H1 (cell line): ENCODE results near the gene ANKRD60. TPM values are rescaled to one million over a fixed set of nuclear protein-coding genes. Genes with fewer than 3 reads are reported as not detected.
A peak's percentile ranks its signal among the peaks of the same experiment; 100 is the strongest.

ENCODE experiments used
- CTCF ChIA-PET: fragments of 300-600 bp; sonication (Branson Sonifier 250); formaldehyde crosslinking; loops from one replicate; lab custom pipeline; 2021; ENCODE audit not compliant: partially characterized antibody; lab: Charles Lee
- POLR2A ChIA-PET: fragments of 300-600 bp; sonication (Branson Sonifier 250); formaldehyde crosslinking; loops from one replicate; lab custom pipeline; 2021; ENCODE audit warnings: inconsistent platforms; ENCODE audit not compliant: partially characterized antibody; lab: Charles Lee
- DNase-seq, 2 experiments: peaks; one replicate each; pipeline versions ENCODE4 v3.0.0 to v3.0.0-alpha.2; 2010 to 2022; ENCODE audit warnings: low spot score in 2 of 2, low read depth in 1 of 2, mixed read lengths in 1 of 2
- FAIRE-seq: peaks from 2 replicates; lab custom pipeline; 2011; peaks lifted over from hg19 to GRCh38; lab: Jason Lieb, UNC
- H2AFZ ChIP-seq: 2 replicates; pipeline ENCODE4 v1.8.1; 2012; ENCODE audit warnings: low read length, inconsistent platforms
- H2AK5ac ChIP-seq: 2 replicates; pipeline ENCODE4 v1.6.1; 2013; ENCODE audit warnings: low read depth, low read length
- H2BK120ac ChIP-seq: replicated peaks from 2 replicates; pipeline ENCODE3; 2013; ENCODE audit warnings: low read depth, low read length, inconsistent platforms
- H2BK12ac ChIP-seq: 2 replicates; pipeline ENCODE4 v1.6.1; 2013; ENCODE audit warnings: low read depth, low read length
- H2BK15ac ChIP-seq: 2 replicates; pipeline ENCODE4 v1.6.1; 2013; ENCODE audit warnings: low read length
- H2BK20ac ChIP-seq: 2 replicates; pipeline ENCODE4 v1.6.1; 2013; ENCODE audit warnings: low read length
- H2BK5ac ChIP-seq: 2 replicates; pipeline ENCODE4 v1.6.1; 2013; ENCODE audit warnings: low read depth, low read length
- H3K14ac ChIP-seq: 2 replicates; pipeline ENCODE4 v1.6.1; 2013; ENCODE audit warnings: inconsistent platforms; ENCODE audit not compliant: insufficient read length
- H3K18ac ChIP-seq: 2 replicates; pipeline ENCODE4 v1.6.1; 2013; ENCODE audit warnings: low read length; ENCODE audit errors: extremely low read depth
- H3K23ac ChIP-seq: 2 replicates; pipeline ENCODE4 v1.6.1; 2013; ENCODE audit warnings: inconsistent platforms; ENCODE audit not compliant: insufficient read length
- H3K23me2 ChIP-seq: 2 replicates; pipeline ENCODE4 v1.6.1; 2013; ENCODE audit warnings: low read depth, low read length
- H3K27ac ChIP-seq: 2 replicates; pipeline ENCODE4 v1.6.1; 2011; ENCODE audit warnings: low read depth, low read length, inconsistent platforms
- H3K27me3 ChIP-seq, 4 experiments: replicated peaks in 1 of 4; 1 replicate in 1 of 4; 2 replicates in 3 of 4; pipeline versions ENCODE4 v1.6.1 to v1.8.1; 2011 to 2013; ENCODE audit warnings: low read length in 3 of 4, mild to moderate bottlenecking in 3 of 4, inconsistent platforms in 2 of 4, mixed read lengths in 2 of 4, moderate library complexity in 1 of 4; ENCODE audit not compliant: control insufficient read depth in 3 of 4, insufficient read depth in 3 of 4; ENCODE audit errors: extremely low read depth in 1 of 4
- H3K36me3 ChIP-seq, 4 experiments: 2 replicates each; pipeline versions ENCODE4 v1.6.1 to v1.8.1; 2011 to 2013; ENCODE audit warnings: mild to moderate bottlenecking in 4 of 4, low read length in 3 of 4, moderate library complexity in 2 of 4, control low read depth in 1 of 4, inconsistent platforms in 1 of 4; ENCODE audit not compliant: insufficient read depth in 4 of 4, control insufficient read depth in 2 of 4
- H3K4ac ChIP-seq: replicated peaks from 2 replicates; pipeline ENCODE3; 2013; ENCODE audit warnings: low read length, low read depth, mixed read lengths, inconsistent platforms; ENCODE audit not compliant: insufficient read length
- H3K4me1 ChIP-seq, 4 experiments: replicated peaks in 1 of 4; 1 replicate in 1 of 4; 2 replicates in 3 of 4; pipeline versions ENCODE4 v1.6.1 to v1.8.1; 2011 to 2013; ENCODE audit warnings: low read length in 3 of 4, inconsistent platforms in 2 of 4, mixed read lengths in 1 of 4; ENCODE audit not compliant: insufficient read depth in 4 of 4, control insufficient read depth in 3 of 4
- H3K4me2 ChIP-seq, 2 experiments: 2 replicates each; pipeline versions ENCODE4 v1.6.1 to v1.8.1; 2011 to 2013; ENCODE audit warnings: low read depth in 2 of 2, low read length in 2 of 2, control low read depth in 1 of 2, inconsistent platforms in 1 of 2, mild to moderate bottlenecking in 1 of 2; ENCODE audit not compliant: insufficient read depth in 1 of 2
- H3K4me3 ChIP-seq, 4 experiments: fragments of 200-600, 300-600 bp in 1 of 4; sonication (generic), shearing (Covaris generic), sonication (Bioruptor Twin) in 1 of 4; 2 replicates each; pipeline versions ENCODE4 v1.5.1 to v1.8.1; 2011 to 2016; ENCODE audit warnings: low read length in 4 of 4, low read depth in 3 of 4, control low read depth in 2 of 4, inconsistent platforms in 2 of 4, mild to moderate bottlenecking in 2 of 4, mixed read lengths in 1 of 4, moderate library complexity in 1 of 4; ENCODE audit not compliant: insufficient read depth in 2 of 4; ENCODE audit errors: extremely low read depth in 1 of 4
- H3K56ac ChIP-seq: replicated peaks from 2 replicates; pipeline ENCODE3; 2013; ENCODE audit warnings: low read depth, mild to moderate bottlenecking, mixed read lengths, low read length, inconsistent platforms; ENCODE audit not compliant: insufficient read length
- H3K79me1 ChIP-seq: 2 replicates; pipeline ENCODE4 v1.6.1; 2013; ENCODE audit warnings: low read depth, low read length, control low read depth
- H3K79me2 ChIP-seq, 2 experiments: 2 replicates each; pipeline versions ENCODE4 v1.6.1 to v1.8.1; 2012 to 2013; ENCODE audit warnings: low read length in 2 of 2, mild to moderate bottlenecking in 2 of 2, inconsistent platforms in 1 of 2; ENCODE audit not compliant: insufficient read depth in 2 of 2, control insufficient read depth in 1 of 2
- H3K9ac ChIP-seq, 4 experiments: replicated peaks in 1 of 4; 1 replicate in 1 of 4; 2 replicates in 3 of 4; pipeline versions ENCODE4 v1.6.1 to v1.8.1; 2011 to 2013; ENCODE audit warnings: low read depth in 3 of 4, low read length in 3 of 4, control low read depth in 2 of 4, mild to moderate bottlenecking in 2 of 4, moderate library complexity in 2 of 4, inconsistent platforms in 1 of 4; ENCODE audit errors: extremely low read depth in 1 of 4
- H3K9me3 ChIP-seq, 2 experiments: 2 replicates each; pipeline versions ENCODE4 v1.6.1 to v1.8.1; 2012 to 2013; ENCODE audit warnings: mild to moderate bottlenecking in 2 of 2, moderate library complexity in 2 of 2, control low read depth in 1 of 2, inconsistent platforms in 1 of 2, low read depth in 1 of 2, low read length in 1 of 2, mixed read lengths in 1 of 2; ENCODE audit not compliant: insufficient read depth in 2 of 2
- H4K20me1 ChIP-seq, 2 experiments: replicated peaks in 1 of 2; 2 replicates each; pipeline versions ENCODE3 to v1.8.1; 2011 to 2013; ENCODE audit warnings: inconsistent platforms in 2 of 2, low read length in 2 of 2, mild to moderate bottlenecking in 1 of 2; ENCODE audit not compliant: insufficient read depth in 2 of 2, control insufficient read depth in 1 of 2
- H4K5ac ChIP-seq: 2 replicates; pipeline ENCODE4 v1.6.1; 2013; ENCODE audit warnings: low read length, low read depth, mixed read lengths, inconsistent platforms; ENCODE audit not compliant: insufficient read length
- H4K8ac ChIP-seq: 2 replicates; pipeline ENCODE4 v1.8.0; 2013; ENCODE audit warnings: mild to moderate bottlenecking, moderate library complexity, low read length, inconsistent platforms; ENCODE audit not compliant: insufficient read depth; ENCODE audit errors: extremely low read depth
- H4K91ac ChIP-seq: replicated peaks from 2 replicates; pipeline ENCODE3; 2013; ENCODE audit warnings: low read length, mixed read lengths, inconsistent platforms; ENCODE audit not compliant: insufficient read length
- CBX5 ChIP-seq: fragments of 300-800, 300-1000 bp; sonication (generic); IDR thresholded peaks from 2 replicates; pipeline ENCODE4 v1.7.1; 2016; ENCODE audit warnings: antibody characterized with exemption, low read length, low read depth
- CTBP2 ChIP-seq: IDR thresholded peaks from 2 replicates; pipeline ENCODE4 v1.7.0; 2011; ENCODE audit warnings: borderline replicate concordance, mild to moderate bottlenecking, moderate library complexity, mixed read lengths, low read length; ENCODE audit not compliant: insufficient read depth, insufficient read length
- EGR1 ChIP-seq: IDR thresholded peaks from 2 replicates; pipeline ENCODE4 v1.6.1; 2011; ENCODE audit warnings: low read depth, low read length, borderline replicate concordance
- EP300 ChIP-seq, 2 experiments: IDR thresholded peaks; 1 replicate in 1 of 2; 2 replicates in 1 of 2; pipeline ENCODE4 v1.6.1; 2011 to 2012; ENCODE audit warnings: low read depth in 2 of 2, low read length in 2 of 2, mild to moderate bottlenecking in 2 of 2, borderline replicate concordance in 1 of 2, inconsistent platforms in 1 of 2, moderate library complexity in 1 of 2
- EZH2 ChIP-seq: fragments of 200-600 bp; sonication (generic); IDR thresholded peaks from 2 replicates; pipeline ENCODE4 v1.7.1; 2012; ENCODE audit warnings: low read depth, mild to moderate bottlenecking, moderate library complexity, low read length, inconsistent platforms; ENCODE audit not compliant: severe bottlenecking
- GABPA ChIP-seq: IDR thresholded peaks from 2 replicates; pipeline ENCODE4 v1.6.1; 2011; ENCODE audit warnings: mild to moderate bottlenecking, low read length, moderate library complexity, borderline replicate concordance; ENCODE audit not compliant: insufficient read depth
- KDM1A ChIP-seq: fragments of 200-600, 300-600 bp; sonication (generic); IDR thresholded peaks from 2 replicates; pipeline ENCODE4 v1.7.1; 2016; ENCODE audit warnings: mild to moderate bottlenecking, low read length, borderline replicate concordance
- KDM4A ChIP-seq: IDR thresholded peaks from one replicate; pipeline ENCODE4 v1.7.1; 2012; ENCODE audit warnings: low read depth, mild to moderate bottlenecking, moderate library complexity, low read length, inconsistent platforms; ENCODE audit not compliant: severe bottlenecking
- KDM5A ChIP-seq: fragments of 200-600 bp; IDR thresholded peaks from 2 replicates; pipeline ENCODE4 v1.7.1; 2012; ENCODE audit warnings: mild to moderate bottlenecking, low read length, inconsistent platforms, mixed read lengths
- NANOG ChIP-seq: IDR thresholded peaks from 2 replicates; pipeline ENCODE4 v1.6.1; 2011; ENCODE audit warnings: low read length, low read depth, mild to moderate bottlenecking, inconsistent platforms; ENCODE audit not compliant: insufficient read depth, poor library complexity, severe bottlenecking
- NRF1 ChIP-seq: IDR thresholded peaks from 2 replicates; pipeline ENCODE4 v1.6.1; 2011; ENCODE audit warnings: mild to moderate bottlenecking, low read depth, low read length, improper control_type of control experiment
- RNF2 ChIP-seq: fragments of 200-900, 300-1000 bp; sonication (generic); IDR thresholded peaks from 2 replicates; pipeline ENCODE4 v1.7.1; 2016; ENCODE audit warnings: borderline replicate concordance, low read depth, mild to moderate bottlenecking, antibody characterized with exemption, low read length; ENCODE audit not compliant: poor library complexity, severe bottlenecking; ENCODE audit errors: missing control alignments
- WGBS, 2 experiments: shearing (Covaris generic) in 1 of 2; methylation state at CpG; one replicate each; pipeline versions ENCODE4 v1.1.6 to v1.1.7; 2013 to 2015; ENCODE audit warnings: low lambda C conversion rate in 2 of 2, mixed read lengths in 2 of 2, inconsistent platforms in 1 of 2, low coverage in 1 of 2, missing lambda C conversion rate in 1 of 2; ENCODE audit not compliant: insufficient replicate concordance in 2 of 2, insufficient coverage in 1 of 2, insufficient read length in 1 of 2; ENCODE audit errors: extremely low coverage in 1 of 2, missing lambda C conversion rate in 1 of 2; 5-methylcytosine and 5-hydroxymethylcytosine counted together
- polyA plus RNA-seq, 7 experiments: library from polyadenylated mRNA; depleted of rRNA in 3 of 7; stranded (reverse) in 5 of 7; unstranded in 2 of 7; fragments of >200 nt in 5 of 7; fragments of 200-250 nt in 2 of 7; gene quantifications; 1 replicate in 5 of 7; 2 replicates in 1 of 7; 4 replicates in 1 of 7; pipeline versions ENCODE4 v1.2.1 to v1.2.3, GENCODE V29; 2011 to 2013; ENCODE audit warnings: missing spikeins in 2 of 7, mixed read lengths in 2 of 7
- total RNA-seq: library from RNA; stranded (reverse); fragmentation: NEBNext Ultra II Directional; extraction: Animal tissue kit (Norgen Biotek cat#: 25700); gene quantifications from 2 replicates; pipeline ENCODE4 v1.2.1, GENCODE V29; 2021

The ANKRD60 gene
- total and polyA plus RNA-seq, 2 of the 8 experiments (the other 6 are each of a cell fraction or from before 2014, with no cell fraction given): not detected

DNA sequence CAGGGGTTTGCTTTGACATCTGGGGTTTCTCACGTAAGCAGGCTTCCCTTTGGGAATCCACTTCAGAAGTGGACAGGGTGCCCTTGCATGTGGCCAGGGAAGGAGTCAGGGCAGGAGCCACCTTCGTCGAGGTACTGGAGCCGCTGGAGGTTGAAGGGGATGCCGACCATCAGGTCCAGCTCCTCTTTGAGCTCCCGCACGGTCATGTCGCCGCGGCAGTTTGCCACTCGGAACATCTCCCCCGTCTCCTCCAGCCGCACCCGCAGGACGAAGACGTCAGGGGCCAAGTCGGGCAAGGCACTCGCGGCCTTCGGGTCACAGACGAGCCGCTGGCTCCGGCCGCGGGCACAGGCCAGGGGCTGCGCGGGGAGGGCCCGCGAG, 360 bp downstream of the ANKRD60 start:
- 29% methylated on average over 20 of the region's 29 CpGs; no CpG with 5 or more reads in 1 of the 2 experiments for WGBS, 2 experiments
- FAIRE-seq (no peak), DNase-seq (peak in 1 of 2 experiments; percentile 60)
- Histone ChIP-seq H3K14ac (no peak overlapping the region), H3K18ac (peak overlapping the region; percentile 38; the same call in 1 of the 2 replicates), H2BK120ac (no peak overlapping the region), H3K23me2 (peaks cover 12% of the 10 kb centered on the region; the same call in 1 of the 2 replicates), H2BK20ac (no peak overlapping the region), H3K56ac (no peak overlapping the region), H4K91ac (peak overlapping the region; percentile 5), H2BK12ac (0 out of 2 replicates have a peak overlapping the region, but pooled peaks have one; percentile 12), H2AK5ac (no peak overlapping the region; the same call in 1 of the 2 replicates), H3K4me3 (peak overlapping the region; percentile 21 to 76 (median 44)), H2BK15ac (no peak overlapping the region), H3K27me3 (peaks cover 1 to 19% (median 16%) of the 10 kb centered on the region in 4 experiments), H4K20me1 (peaks cover 0 to 2% of the 10 kb centered on the region in 2 experiments), H3K4me2 (peak overlapping the region; percentile 85 to 91), H4K5ac (no peak overlapping the region), H3K4ac (no peak overlapping the region), H3K9ac (peak overlapping the region in 2 of 4 experiments; percentile 1 to 45; a peak in 1 of 7 replicates), H3K79me2 (no peaks in the 10 kb centered on the region), H2BK5ac (peak overlapping the region; percentile 56; the same call in 1 of the 2 replicates), H3K79me1 (no peaks in the 10 kb centered on the region; the same call in 1 of the 2 replicates), H3K4me1 (peaks cover 0 to 4% (median 1%) of the 10 kb centered on the region in 4 experiments; a peak in 2 of 7 replicates), H3K9me3 (no peaks in the 10 kb centered on the region), H2AFZ (peak overlapping the region; percentile 76; the same call in 1 of the 2 replicates), H3K23ac (no peak overlapping the region), H4K8ac (peak overlapping the region; percentile 83), H3K36me3 (no peaks in the 10 kb centered on the region), H3K27ac (no peak overlapping the region)
- CTCF ChIA-PET: no interaction called here
- POLR2A ChIA-PET: no interaction called here
- TF ChIP-seq RNF2: no peak
- TF ChIP-seq EZH2: peak; percentile 45
- peak; percentile 91 for TF ChIP-seq KDM4A
- TF ChIP-seq EP300 (IDR thresholded peaks at IDR 0.05; ENCODE audit: borderline replicate concordance in 1 of 2, low read depth in 2 of 2, low read length in 2 of 2): no peak
- no peak for TF ChIP-seq KDM5A
- no peak for TF ChIP-seq KDM1A
- TF ChIP-seq CBX5: no peak
- no peak for TF ChIP-seq EGR1
- TF ChIP-seq GABPA: no peak
- TF ChIP-seq NRF1: no peak
- no peak for TF ChIP-seq CTBP2
- no peak for TF ChIP-seq NANOG
